ENCODE measurements around the gene TMEM19.
"Not testable (repeated sequence)": the region's sequence is repeated elsewhere in the genome, so short reads cannot be mapped to it uniquely, and the experiment has no call there.

TMEM19 gene

DNA sequence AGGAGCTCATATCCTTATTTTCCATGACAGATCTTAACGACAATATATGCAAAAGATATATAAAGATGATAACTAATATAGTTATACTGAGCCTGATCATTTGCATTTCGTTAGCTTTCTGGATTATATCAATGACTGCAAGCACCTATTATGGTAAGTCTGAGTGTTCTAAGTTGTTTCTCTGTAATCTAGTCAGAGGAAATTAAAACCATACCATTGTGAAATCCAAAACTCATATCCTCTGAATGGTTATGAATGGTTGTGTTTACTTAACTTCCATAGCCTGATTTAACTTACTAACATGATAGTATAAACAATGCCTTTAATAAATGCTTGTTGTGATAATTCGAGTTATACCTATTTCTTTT, 760 bp downstream of the TMEM19 start:
- TF ChIP-seq, protein P1, sequence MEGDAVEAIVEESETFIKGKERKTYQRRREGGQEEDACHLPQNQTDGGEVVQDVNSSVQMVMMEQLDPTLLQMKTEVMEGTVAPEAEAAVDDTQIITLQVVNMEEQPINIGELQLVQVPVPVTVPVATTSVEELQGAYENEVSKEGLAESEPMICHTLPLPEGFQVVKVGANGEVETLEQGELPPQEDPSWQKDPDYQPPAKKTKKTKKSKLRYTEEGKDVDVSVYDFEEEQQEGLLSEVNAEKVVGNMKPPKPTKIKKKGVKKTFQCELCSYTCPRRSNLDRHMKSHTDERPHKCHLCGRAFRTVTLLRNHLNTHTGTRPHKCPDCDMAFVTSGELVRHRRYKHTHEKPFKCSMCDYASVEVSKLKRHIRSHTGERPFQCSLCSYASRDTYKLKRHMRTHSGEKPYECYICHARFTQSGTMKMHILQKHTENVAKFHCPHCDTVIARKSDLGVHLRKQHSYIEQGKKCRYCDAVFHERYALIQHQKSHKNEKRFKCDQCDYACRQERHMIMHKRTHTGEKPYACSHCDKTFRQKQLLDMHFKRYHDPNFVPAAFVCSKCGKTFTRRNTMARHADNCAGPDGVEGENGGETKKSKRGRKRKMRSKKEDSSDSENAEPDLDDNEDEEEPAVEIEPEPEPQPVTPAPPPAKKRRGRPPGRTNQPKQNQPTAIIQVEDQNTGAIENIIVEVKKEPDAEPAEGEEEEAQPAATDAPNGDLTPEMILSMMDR (IDR thresholded peaks at IDR 0.05; ENCODE audit: insufficient read depth, low read length, missing control alignments) = no peak
- ChIA-PET POLR2A (interaction anchor here (0.6 to 3.9 kb wide), 3 partner anchors 23 to 72 kb away, joined by 3 to 33 read pairs (median 5); partner anchors contain the start of genes THAP2 and ZFC3H1), CTCF (interaction anchor here (0.8 to 3.7 kb wide), 14 partner anchors 8 to 122 kb away, joined by 3 to 23 read pairs (median 6); partner anchors contain the start of genes THAP2 and ZFC3H1)
- no peak for DNase-seq (ENCODE audit: low read depth, low spot score)
- peak overlapping the region; percentile 90 for H3K4me3 ChIP-seq (ENCODE audit: low read depth, low read length)

- not testable (repeated sequence) for DNase-seq (ENCODE audit: low read depth, low spot score)
- CTCF ChIA-PET = interaction anchor here (1.1 to 3.7 kb wide), 7 partner anchors 16 to 60 kb away, joined by 3 to 23 read pairs (median 10); partner anchors contain the start of genes THAP2 and ZFC3H1
- peak overlapping the region; percentile 90 for H3K4me3 ChIP-seq (ENCODE audit: low read depth, low read length)
- POLR2A ChIA-PET = interaction anchor here (3.9 kb wide), 1 partner anchor 24 kb away, joined by 33 read pairs; the partner anchor contains the start of genes THAP2 and ZFC3H1
These were observed 1.3 kb downstream of the TMEM19 start for GRCh38 chr12:71687172-71687571.

DNA sequence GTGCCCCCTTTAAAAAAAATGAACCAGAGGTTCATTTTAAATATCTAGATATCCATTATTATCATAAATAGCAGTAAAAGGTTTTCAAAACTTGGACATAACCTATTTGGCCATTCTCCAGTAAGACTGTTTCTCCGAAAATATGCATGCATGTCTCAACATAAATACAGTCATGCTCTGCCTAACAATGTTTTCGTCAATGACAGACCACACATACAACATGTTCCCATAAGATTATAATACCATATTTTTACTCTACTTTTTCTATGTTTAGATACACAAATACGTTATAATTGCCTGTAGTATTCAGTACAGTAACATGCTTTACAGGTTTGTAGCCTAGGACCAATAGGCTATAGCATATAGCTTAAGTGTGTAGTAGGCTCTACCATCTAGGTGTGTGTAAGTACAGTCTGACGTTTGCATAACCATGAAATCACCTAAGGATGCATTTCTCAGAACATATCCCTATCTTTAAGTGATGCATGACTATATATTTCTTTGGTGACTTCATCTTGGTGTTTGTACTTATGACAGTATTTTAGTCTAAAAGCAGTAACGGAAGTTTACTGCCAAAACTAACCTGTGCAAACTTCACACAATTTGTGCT, 3.2 kb downstream of the TMEM19 start:
- DNase-seq (ENCODE audit: low read depth, low spot score) = no peak
- CTCF ChIA-PET = no interaction called here
- TF ChIP-seq, protein P1 (IDR thresholded peaks at IDR 0.05; ENCODE audit: insufficient read depth, low read length, missing control alignments) = no peak
- POLR2A ChIA-PET = no interaction called here
- H3K4me3 ChIP-seq (ENCODE audit: low read depth, low read length) = no peak overlapping the region

DNA sequence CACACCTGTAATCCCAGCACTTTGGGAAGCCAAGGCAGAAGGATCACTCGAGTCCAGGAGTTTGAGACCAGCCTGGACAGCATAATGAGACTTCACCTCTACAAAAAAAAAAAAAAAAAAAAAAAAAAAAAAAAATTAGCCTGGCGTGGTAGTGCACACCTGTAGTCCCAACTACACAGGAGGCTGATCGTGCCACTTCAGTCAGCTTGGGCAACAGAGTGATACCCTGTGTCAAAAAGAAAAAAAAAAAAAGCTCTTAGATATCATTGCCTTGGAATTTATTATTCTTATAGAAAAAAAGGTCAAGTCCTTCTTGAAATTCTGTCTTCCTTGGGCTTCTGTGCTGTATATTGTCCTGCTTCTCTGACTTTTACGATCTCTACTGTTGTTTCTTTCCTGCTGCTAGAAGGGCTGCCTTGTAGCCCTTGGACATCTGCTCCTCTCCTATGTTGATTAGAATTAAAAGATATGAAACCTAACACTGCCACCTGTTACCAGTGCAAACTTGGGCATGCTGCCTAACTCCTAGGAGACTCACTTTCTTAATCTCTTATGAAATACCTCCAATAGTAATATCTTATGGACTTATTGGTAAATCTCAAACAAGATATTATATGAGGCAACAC, 5.7 kb downstream of the TMEM19 start:
- no peak overlapping the region for H3K4me3 ChIP-seq (ENCODE audit: low read depth, low read length)
- DNase-seq (ENCODE audit: low read depth, low spot score) = no peak
- POLR2A ChIA-PET = no interaction called here
- TF ChIP-seq, protein P1 (IDR thresholded peaks at IDR 0.05; ENCODE audit: insufficient read depth, low read length, missing control alignments) = no peak
- CTCF ChIA-PET = no interaction called here

DNA sequence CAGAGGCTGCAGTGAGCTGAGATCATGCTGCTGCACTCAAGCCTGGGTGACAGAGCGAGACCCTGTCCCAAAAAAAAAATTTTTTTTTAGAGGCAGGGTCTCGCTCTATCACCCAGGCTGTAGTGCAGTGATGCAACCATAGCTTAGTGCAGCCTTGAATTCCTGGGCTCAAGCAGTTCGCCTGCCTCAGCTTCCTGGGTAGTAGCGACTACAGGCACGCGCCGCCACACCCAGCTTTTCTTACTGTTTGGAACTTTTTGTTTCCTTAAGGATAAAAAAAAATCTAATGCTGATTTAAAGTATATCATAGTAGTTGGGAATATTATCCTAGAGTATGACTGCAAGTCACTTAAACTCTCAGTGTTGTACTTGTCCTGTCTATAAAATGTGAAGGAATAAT, 7.2 kb downstream of the TMEM19 start:
- POLR2A ChIA-PET = no interaction called here
- CTCF ChIA-PET = no interaction called here
- no peak overlapping the region for H3K4me3 ChIP-seq (ENCODE audit: low read depth, low read length)
- no peak for DNase-seq (ENCODE audit: low read depth, low spot score)
- TF ChIP-seq, protein P1 (IDR thresholded peaks at IDR 0.05; ENCODE audit: insufficient read depth, low read length, missing control alignments) = no peak

DNA sequence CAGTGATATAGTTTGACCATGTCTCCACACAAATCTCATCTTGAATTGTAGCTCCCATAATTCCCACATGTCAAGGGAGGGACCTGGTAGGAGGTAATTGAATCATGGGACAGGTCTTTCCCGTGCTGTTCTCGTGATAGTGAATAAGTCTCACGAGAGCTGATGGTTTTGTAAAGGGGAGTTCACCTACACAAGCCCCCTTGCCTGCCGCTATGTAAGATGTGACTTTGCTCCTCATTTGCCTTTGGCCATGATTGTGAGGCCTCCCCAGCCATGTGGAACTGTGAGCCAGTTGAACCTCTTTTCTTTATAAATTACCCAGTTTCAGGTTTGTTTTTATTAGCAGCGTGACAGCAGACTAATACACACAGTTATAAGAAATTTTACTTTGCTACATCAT, 7.8 kb downstream of the TMEM19 start:
- POLR2A ChIA-PET; CTCF ChIA-PET; DNase-seq (ENCODE audit: low read depth, low spot score); H3K4me3 ChIP-seq (ENCODE audit: low read depth, low read length): not testable (repeated sequence)

- TF ChIP-seq, protein P1 (IDR thresholded peaks at IDR 0.05; ENCODE audit: insufficient read depth, low read length, missing control alignments) = no peak
- H3K4me3 ChIP-seq (ENCODE audit: low read depth, low read length) = no peak overlapping the region
- no peak for DNase-seq (ENCODE audit: low read depth, low spot score)
- ChIA-PET CTCF (interaction anchor here (1.0 kb wide), 1 partner anchor 8 kb away, joined by 4 read pairs; the partner anchor contains the start of gene TMEM19), POLR2A (no interaction called here)
These were observed 8.4 kb downstream of the TMEM19 start for GRCh38 chr12:71694099-71694820.

Data from AG04449 (cell line).